ENCODE data around the gene CRELD2.

Gene CRELD2, protein sequence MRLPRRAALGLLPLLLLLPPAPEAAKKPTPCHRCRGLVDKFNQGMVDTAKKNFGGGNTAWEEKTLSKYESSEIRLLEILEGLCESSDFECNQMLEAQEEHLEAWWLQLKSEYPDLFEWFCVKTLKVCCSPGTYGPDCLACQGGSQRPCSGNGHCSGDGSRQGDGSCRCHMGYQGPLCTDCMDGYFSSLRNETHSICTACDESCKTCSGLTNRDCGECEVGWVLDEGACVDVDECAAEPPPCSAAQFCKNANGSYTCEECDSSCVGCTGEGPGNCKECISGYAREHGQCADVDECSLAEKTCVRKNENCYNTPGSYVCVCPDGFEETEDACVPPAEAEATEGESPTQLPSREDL

DNA sequence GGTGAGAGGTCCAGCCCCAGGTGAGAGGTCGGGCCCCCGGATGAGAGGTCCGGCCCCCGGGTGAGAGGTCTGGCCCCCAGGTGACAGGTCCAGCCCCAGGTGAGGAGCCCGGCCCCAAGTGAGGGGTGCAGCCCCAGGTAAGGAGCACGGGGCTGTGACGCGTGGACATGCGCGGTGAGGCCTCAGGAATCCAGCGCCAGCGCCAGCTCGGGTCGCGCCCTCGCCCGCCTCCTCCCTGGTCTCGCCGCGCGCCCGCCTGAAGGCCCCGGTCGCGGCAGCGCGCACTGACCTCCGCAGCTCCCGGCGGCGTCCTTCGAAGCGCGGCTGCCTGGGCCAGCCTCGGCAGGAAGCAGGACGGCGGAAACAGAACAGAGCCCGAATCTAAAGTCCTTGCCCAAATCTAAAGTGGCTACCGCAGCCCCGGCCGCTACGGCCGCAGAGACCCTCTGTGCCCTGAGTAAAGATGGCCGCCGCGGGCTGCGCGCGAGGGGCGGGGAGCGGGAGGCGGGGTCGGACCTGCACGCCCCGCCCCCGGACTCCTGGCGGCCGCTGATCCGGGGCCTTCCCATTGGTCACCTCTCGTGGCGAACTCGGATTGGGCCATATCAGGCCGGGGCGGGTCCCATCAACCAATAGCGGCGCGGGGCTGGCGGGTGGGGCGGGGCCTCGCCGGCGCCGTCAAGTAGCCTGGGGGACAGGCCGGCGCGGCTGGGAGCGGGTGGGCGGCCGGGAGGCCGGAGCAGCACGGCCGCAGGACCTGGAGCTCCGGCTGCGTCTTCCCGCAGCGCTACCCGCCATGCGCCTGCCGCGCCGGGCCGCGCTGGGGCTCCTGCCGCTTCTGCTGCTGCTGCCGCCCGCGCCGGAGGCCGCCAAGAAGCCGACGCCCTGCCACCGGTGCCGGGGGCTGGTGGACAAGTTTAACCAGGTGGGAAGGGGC lies at the start of gene CRELD2, which contains the start of gene ALG12:
Gene CRELD2, plus strand, starts transcription at position 661 of the 937 bp plus-strand sequence. Its CDS starts 136 bp downstream, at position 797.
Gene ALG12, minus strand, starts transcription at position 465 of the 937 bp plus-strand sequence. CDS start 4,673 bp downstream, outside the sequence.
- DNase-seq, result peak; percentile 78

DNA sequence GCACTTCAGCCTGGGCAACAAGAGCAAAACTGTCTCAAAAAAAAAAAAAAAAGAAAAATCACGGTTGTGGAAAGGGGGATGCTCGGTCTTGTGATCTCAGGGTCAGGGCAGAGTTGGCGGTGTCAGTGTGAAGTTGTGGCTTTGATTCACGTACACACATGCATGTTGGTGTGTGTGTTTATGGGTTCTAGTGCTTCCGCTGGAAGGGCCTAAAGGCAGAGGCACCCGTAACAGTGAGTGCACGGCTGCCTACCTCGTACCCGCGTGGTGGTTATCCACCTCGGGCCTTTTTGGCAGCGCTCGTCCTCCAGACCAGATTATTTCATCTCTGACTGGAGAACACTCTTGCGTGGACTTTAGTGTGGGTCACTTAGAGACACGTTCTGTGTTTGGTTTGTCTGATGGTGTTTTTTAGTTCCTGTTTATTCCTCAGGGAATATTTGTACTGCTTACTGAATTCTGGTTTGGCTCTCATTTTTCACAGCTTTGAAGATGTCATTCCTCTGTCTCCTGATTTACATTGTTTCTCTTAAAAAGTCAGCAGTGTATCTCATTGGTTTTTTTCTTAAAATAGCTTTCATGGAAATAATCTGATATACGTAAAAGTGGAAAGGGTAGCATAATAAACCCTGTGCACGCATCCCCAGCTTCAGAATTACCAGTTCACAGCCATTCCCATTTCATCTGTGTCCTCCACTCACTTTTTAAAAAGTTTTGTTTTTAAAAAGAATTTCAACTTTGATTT lies 49.2 kb upstream of the CRELD2 start:
- no peak for DNase-seq

DNA sequence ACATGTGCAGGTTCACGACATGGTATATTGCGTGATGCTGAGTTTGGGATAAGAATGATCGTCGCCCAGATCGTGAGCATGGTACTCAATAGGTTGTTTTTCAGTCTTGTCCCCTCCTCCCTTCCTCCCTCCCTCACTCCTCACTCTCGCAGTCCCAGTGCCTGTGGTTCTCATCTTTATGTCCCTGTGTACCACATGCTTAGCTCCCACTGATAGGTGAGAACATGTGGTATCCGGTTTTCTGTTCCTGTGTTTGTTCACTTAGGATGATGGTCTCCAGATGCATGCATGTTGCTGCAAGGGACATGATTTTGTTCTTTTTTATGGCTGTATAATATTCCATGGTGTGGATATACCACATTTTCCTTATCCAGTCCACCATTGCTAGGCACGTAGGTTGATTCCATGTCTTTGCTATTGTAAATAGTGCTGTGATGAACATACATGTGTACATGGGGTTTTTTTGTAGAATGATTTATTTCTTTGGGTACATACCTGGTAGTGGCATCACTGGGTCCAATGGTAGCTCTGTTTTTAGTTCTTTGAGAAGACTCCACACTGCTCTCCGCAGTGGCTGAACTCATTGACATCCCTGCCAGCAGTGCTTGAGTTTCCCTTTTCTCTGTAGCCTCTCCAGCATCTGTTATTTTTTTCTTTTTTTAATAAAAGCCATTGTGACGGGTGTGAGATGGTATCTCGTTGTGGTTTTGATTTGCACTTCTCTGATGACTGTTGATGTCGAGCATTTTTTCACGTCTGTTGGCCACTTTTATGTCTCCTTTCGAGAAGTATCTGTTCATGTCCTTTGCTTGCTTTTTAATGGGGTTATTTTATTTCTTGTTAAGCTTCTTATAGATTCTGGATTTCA lies 48.4 kb upstream of the CRELD2 start:
- DNase-seq, result no peak

DNA sequence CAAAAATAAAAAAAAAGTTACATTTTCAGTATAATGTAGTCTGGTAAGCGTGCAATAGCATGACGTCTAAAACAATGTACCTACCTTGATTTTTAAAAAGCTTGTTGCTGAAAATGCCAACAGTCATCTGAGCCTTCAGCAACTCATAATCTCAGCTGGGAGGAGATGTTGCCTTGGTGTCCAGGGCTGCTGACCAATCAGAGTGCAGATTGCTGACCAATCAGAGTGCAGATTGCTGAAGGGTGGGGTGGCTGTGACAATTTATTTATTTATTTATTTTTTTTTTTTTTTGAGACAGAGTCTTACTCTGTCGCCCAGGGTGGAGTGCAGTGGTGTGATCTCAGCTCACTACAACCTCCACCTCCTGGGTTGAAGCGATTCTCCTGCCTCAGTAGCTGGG lies 47.0 kb upstream of the CRELD2 start:
- no peak for DNase-seq

DNA sequence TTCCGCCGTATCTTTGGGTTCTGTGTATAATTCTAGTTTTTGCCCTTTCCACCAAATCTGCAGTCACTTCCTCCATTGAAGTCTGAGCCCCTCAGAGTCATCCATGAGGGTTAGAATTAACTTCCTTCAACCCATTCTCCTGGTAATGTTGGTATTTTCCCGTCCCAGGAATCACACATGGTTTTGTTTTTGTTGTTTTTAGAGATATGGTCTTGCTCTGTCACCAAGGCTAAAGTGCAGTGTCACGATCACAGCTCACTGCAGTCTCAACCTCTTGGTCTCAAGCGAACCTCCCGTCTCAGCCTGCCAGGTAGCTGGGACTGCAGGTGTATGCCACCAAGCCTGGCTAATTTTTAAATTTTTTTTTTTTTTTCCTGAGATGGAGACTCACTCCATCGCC lies 46.1 kb upstream of the CRELD2 start:
- DNase-seq, result no peak

DNA sequence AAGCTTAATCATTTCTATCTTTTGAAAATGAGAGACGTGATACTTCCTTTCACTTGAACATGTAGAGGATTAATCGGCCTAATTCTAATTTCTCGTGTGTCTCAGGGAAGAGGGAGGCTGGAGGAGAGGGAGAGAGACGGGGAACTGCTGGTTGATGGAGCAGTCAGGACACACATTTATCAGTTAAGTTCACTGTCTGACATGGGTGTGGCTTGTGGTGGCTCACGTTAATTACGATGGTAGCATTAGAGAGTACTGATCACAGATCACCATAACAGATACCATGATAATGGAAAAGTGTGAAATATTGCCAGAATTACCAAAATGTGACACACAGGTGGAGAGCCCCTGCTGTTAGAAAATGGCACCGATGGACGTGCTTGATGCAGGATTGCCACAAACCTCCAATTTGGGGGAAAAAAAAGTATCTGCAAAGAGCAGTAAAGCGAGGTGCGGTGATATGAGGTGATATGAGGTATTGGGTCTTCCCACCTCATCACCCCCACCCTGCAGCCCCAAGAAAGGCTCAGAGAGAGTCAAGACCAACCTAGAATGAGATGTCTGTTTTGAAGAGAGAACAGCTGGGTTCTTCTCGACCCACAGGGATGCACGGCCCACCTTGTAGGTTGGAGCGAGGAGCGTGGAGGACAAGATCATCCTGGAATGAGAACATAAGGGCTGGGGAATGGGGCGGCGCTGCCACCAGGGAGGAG lies 45.0 kb upstream of the CRELD2 start:
- DNase-seq, result no peak

DNA sequence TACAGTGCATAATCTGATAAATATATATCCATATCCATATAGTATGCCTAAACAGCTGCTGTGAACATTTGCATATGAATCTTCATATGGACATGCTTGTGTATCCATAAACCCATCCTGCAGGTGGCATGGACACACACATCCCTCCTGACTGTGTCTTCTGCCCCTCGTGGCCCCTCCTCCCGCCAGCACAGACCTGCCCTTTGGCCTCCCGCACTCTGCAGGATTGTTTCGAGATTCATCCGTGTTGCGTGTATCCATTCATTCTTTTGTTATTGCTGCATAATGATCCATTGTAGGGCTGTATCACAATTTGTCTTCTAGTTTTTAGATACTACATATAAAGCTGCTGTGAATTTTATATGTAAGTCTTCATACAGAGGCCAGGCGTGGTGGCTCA lies 40.8 kb upstream of the CRELD2 start:
- no peak for DNase-seq

DNA sequence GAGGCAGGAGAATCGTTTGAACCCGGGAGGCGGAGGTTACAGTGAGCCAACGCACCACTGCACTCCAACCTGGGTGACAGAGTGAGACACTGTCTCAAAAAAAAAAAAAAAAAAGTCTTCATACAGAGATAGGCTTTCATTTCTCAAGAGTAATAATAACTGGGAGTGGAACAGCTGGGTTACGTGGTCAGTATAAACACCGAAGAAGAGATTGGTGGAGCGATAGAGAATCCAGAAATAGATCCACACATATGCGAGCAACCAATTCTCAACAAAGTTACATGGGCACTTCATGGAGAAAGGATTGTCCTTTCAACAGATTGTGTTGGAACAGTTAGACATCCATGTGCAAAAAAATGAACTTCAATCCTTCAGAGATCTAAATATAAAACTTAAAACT lies 40.2 kb upstream of the CRELD2 start:
- DNase-seq, result no peak

DNA sequence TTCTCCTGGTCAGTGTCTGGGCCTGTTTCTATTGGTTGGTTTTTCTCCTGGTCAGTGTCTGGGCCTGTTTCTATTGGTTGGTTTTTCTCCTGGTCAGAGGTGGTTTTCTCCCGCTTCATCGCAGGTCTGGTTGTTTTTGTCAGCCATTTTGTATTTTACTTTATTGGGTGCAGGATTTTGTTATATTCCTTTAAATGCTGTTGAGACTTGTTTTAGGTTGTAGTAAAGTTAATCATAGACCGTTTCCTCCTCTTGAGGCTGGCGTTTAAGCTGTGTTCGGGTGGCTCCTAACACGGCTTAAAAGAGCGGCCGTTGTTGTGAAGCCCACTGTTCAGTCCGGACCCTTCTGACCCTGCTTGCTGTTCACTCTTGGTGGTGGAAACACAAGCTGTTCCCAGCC lies 38.6 kb upstream of the CRELD2 start:
- no peak for DNase-seq

DNA sequence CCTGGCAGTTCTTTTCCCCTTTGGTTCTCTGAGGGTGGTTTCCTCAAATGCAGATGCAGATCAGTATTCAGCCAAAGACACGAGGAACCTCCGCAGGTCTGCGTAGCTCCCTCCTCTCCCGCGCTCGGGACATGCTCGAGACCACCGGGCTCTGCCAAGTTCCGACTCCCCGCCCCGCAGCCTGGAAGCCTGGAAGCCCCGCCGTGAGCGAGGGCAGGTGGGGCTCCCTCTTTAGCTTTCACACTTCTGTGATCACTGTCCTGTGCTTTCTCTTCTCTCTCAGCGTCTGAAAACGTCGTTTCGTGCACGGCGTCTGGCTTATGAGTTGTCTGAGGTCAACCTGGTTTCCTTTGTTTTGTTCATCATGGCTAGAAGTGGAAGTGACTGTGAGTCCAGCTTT lies 38.2 kb upstream of the CRELD2 start:
- no peak for DNase-seq

DNA sequence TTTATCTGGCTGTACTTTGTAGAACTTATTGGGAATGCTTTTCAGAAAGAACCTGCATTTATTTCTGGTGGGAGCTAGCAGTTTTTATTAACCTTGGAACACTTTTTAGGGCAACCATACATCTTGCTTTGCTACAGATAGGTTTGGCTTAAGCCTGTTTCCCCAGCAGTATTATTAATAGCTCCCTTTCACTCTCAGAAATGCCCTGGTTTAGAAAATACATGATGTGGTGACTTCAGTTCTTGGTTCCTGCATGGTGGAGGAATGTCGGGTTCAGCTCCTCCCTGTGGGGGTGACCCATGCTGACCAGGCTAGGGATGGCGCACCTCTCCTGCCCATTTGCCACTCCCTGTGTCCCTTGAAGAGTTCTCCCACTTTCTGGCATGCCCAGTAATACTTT lies 36.6 kb upstream of the CRELD2 start:
- no peak for DNase-seq

DNA sequence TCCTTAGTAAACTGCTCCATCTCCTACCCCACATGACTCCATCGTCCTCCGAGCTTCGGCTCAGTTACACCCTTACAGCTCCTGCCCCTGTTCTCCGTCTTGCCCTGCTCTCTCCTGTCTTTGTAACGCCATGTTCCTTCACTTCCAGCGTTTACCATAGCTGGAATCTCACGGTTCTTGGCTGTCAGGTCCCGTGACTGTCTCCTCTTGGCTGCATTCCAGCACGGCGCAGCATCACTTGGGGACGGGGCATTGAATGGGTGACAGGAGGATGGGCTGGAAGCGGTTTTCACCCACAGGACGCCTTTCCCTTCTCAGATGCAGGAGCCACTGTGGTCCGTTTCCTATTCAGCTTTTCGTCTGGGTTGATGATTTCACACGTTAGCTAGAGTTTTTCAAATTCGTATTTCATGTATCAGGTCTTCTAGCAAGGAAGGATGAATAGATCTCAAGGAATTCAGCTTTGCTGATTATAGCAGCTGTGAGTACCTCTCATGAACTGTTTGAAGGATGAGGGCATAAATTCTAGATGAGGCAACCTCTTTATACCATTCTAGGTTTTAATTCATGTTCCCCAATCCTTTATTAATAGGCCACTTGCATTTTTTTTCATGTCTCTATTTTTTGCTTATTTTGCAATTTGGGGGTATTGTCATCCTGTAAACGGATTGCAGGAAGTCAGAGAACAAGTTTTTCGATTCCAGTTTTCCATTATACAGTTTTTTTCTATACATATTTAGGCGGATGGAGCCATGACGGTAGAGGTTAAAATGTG lies 35.7 kb upstream of the CRELD2 start:
- DNase-seq, result no peak

DNA sequence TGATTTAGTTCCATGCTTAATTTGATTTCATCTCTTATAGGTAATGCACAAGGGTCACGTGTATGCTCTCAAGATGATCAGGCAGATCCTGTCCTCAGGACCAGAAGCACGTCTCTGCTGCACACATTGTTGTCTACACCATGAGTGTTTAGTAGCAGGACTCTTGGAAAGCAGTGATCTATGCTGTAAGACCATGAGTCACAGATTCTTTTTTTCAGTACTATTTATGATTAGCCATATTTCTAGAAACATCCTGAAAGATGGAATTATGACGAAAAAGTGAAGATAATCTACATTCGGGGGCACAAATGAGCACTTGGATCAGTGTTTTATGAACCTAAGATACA lies 35.2 kb upstream of the CRELD2 start:
- no peak for DNase-seq

DNA sequence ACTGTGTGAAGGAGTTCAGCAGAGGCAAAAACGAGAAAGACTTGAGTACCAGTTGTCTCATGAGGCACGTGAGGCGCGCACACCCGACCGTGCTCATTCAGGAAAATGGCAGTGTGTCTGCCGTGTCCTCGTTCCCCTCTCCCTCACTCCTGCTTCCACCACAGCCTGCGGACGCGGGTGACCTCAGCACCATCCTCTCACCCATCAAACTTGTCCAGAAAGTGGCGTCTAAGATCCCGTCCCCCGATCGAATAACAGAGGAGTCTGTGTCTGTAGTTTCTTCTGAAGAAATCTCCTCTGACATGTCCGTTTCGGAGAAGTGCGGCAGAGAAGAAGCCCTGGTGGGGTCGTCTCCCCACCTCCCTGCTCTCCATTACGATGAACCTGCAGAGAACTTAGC lies 34.4 kb upstream of the CRELD2 start:
- no peak for DNase-seq

DNA sequence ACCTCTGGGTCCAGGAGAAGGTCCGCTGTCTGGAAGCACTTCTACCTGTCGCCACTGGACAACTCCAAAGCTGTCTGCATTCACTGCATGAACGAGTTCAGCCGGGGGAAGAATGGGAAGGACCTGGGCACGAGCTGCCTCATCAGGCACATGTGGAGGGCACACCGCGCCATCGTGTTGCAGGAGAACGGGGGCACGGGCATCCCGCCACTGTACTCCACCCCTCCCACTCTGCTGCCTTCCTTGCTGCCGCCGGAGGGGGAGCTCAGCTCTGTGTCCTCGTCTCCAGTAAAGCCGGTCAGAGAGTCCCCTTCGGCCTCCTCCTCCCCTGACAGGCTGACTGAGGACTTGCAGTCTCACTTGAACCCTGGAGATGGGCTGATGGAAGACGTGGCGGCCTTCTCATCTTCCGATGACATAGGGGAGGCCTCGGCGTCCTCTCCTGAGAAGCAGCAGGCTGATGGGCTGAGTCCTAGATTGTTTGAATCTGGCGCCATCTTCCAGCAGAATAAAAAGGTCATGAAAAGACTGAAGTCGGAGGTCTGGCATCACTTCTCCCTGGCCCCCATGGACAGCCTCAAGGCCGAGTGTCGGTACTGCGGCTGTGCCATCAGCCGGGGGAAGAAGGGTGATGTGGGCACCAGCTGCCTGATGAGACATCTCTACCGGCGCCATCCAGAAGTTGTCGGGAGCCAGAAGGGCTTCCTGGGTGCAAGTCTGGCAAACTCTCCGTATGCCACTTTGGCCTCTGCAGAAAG lies 33.8 kb upstream of the CRELD2 start:
- no peak for DNase-seq

DNA sequence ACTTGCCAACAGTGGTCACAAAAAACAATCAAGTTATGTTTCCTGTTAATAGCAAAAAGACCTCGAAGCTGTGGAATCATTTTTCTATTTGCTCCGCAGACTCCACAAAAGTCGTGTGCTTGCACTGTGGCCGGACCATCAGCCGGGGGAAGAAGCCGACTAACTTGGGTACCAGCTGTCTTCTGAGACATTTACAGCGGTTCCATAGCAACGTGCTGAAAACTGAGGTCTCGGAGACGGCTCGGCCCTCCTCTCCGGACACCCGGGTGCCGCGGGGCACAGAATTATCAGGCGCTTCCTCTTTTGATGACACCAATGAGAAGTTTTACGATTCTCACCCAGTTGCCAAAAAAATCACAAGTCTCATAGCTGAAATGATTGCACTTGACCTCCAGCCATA lies 33.2 kb upstream of the CRELD2 start:
- no peak for DNase-seq

DNA sequence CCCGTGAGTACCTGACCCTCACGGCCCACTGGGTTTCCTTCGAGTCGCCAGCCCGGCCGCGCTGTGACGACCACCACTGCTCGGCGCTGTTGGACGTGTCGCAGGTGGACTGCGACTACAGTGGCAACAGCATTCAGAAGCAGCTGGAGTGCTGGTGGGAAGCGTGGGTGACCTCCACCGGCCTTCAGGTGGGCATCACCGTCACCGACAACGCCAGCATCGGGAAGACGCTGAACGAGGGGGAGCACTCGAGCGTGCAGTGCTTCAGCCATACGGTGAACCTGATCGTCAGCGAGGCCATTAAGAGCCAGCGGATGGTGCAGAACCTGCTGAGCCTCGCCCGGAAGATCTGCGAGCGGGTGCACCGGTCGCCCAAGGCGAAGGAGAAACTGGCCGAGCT lies 32.6 kb upstream of the CRELD2 start:
- DNase-seq, result no peak

DNA sequence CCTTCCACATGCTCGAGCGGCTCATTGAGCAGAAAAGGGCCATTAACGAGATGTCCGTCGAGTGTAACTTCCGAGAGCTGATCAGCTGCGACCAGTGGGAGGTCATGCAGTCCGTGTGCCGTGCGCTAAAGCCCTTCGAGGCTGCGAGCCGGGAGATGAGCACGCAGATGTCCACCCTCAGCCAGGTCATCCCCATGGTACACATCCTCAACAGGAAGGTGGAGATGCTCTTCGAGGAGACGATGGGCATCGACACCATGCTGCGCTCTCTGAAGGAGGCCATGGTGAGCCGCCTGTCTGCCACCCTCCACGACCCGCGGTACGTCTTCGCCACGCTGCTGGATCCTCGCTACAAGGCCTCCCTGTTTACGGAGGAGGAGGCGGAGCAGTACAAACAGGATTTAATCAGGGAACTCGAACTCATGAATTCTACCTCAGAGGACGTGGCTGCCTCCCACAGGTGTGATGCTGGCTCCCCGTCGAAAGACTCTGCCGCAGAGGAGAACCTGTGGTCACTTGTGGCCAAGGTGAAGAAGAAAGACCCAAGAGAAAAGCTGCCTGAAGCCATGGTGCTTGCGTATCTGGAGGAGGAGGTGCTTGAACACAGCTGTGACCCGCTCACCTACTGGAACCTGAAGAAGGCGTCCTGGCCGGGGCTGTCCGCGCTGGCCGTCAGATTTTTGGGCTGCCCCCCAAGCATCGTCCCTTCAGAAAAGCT lies 31.9 kb upstream of the CRELD2 start:
- no peak for DNase-seq

DNA sequence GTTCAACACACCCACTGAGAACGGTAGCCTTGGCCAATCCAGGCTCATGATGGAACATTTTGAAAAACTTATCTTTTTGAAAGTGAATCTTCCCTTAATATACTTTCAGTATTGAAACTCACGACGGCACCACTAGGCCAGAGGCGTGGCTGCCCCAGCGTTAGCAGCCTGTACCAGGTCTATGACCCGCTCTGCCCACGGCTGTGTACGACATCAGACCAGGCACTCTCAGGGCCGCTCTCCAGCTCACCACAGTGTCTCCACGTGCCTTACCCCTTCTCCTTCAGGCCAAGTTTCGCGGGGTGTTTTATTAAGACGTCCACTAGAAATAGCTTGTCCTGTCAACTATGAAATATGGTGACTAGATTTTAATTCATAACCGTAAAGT lies 31.4 kb upstream of the CRELD2 start:
- no peak for DNase-seq
